Liver (tissue), 3 donors: Measurements from ENCODE around the gene RBM5.

ENCODE experiments used
- CTCF ChIP-seq: fragments of 150-350 bp; IDR thresholded peaks from 2 replicates; pipeline ENCODE4 v1.5.1; 2017; ENCODE audit warnings: improper control_type of control experiment, low read depth, low read length; ENCODE audit not compliant: missing input control
- RAD21 ChIP-seq, 2 donors: IDR thresholded peaks; 2 replicates each; pipeline ENCODE4 v1.6.1; 2016; ENCODE audit warnings: antibody characterized with exemption in 2 of 2, mild to moderate bottlenecking in 2 of 2
- TF ChIP-seq, protein P1 (sequence below): IDR thresholded peaks from 2 replicates; pipeline ENCODE4 v1.6.1; 2016; ENCODE audit warnings: antibody characterized with exemption, mild to moderate bottlenecking
- donor health status: healthy.
- donor health status: healthy.

GRCh38 chr3:50154840-50155490 is 66.2 kb downstream of the RBM5 start, which contains the start of gene SEMA3F:
- TF ChIP-seq RAD21 (IDR thresholded peaks at IDR 0.05) (no peak), CTCF (peak; percentile 7)
- TF ChIP-seq, protein P1, sequence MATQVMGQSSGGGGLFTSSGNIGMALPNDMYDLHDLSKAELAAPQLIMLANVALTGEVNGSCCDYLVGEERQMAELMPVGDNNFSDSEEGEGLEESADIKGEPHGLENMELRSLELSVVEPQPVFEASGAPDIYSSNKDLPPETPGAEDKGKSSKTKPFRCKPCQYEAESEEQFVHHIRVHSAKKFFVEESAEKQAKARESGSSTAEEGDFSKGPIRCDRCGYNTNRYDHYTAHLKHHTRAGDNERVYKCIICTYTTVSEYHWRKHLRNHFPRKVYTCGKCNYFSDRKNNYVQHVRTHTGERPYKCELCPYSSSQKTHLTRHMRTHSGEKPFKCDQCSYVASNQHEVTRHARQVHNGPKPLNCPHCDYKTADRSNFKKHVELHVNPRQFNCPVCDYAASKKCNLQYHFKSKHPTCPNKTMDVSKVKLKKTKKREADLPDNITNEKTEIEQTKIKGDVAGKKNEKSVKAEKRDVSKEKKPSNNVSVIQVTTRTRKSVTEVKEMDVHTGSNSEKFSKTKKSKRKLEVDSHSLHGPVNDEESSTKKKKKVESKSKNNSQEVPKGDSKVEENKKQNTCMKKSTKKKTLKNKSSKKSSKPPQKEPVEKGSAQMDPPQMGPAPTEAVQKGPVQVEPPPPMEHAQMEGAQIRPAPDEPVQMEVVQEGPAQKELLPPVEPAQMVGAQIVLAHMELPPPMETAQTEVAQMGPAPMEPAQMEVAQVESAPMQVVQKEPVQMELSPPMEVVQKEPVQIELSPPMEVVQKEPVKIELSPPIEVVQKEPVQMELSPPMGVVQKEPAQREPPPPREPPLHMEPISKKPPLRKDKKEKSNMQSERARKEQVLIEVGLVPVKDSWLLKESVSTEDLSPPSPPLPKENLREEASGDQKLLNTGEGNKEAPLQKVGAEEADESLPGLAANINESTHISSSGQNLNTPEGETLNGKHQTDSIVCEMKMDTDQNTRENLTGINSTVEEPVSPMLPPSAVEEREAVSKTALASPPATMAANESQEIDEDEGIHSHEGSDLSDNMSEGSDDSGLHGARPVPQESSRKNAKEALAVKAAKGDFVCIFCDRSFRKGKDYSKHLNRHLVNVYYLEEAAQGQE: no peak
